H9 (cell line): ENCODE measurements around the gene KDF1. TPM values are rescaled to one million over a fixed set of nuclear protein-coding genes. Genes with fewer than 3 reads are reported as not detected.

Source experiments
- DNase-seq: peaks from one replicate; pipeline ENCODE4 v3.0.0-alpha.2; 2017
- H2AFZ ChIP-seq: one replicate; pipeline ENCODE4 v1.6.1; 2013; ENCODE audit warnings: mild to moderate bottlenecking, low read length, control low read depth, moderate library complexity
- H2AK5ac ChIP-seq: 2 replicates; pipeline ENCODE4 v1.6.1; 2013; ENCODE audit warnings: low read length, control low read depth, mixed read lengths; ENCODE audit not compliant: insufficient read length
- H2BK120ac ChIP-seq: one replicate; pipeline ENCODE4 v1.6.1; 2013; ENCODE audit warnings: low read depth, mild to moderate bottlenecking, low read length, control low read depth, inconsistent platforms; ENCODE audit not compliant: poor library complexity, severe bottlenecking
- H2BK12ac ChIP-seq: 2 replicates; pipeline ENCODE4 v1.6.1; 2013; ENCODE audit warnings: low read length, control low read depth, mixed read lengths, low read depth; ENCODE audit not compliant: insufficient read length
- H2BK15ac ChIP-seq: 2 replicates; pipeline ENCODE4 v1.6.1; 2013; ENCODE audit warnings: low read depth, low read length, control low read depth
- H2BK20ac ChIP-seq: one replicate; pipeline ENCODE4 v1.6.1; 2013; ENCODE audit warnings: low read depth, mild to moderate bottlenecking, low read length, control low read depth, inconsistent platforms; ENCODE audit not compliant: poor library complexity, severe bottlenecking
- H2BK5ac ChIP-seq: 2 replicates; pipeline ENCODE4 v1.6.1; 2013; ENCODE audit warnings: low read length, control low read depth, mixed read lengths; ENCODE audit not compliant: insufficient read length
- H3K14ac ChIP-seq: 2 replicates; pipeline ENCODE4 v1.6.1; 2013; ENCODE audit warnings: low read length, control low read depth; ENCODE audit not compliant: insufficient read depth
- H3K18ac ChIP-seq: 2 replicates; pipeline ENCODE4 v1.6.1; 2013; ENCODE audit warnings: low read depth, mild to moderate bottlenecking, mixed read lengths, low read length, control low read depth; ENCODE audit not compliant: insufficient read length
- H3K23ac ChIP-seq: 2 replicates; pipeline ENCODE4 v1.6.1; 2013; ENCODE audit warnings: low read length, control low read depth, mixed read lengths, low read depth; ENCODE audit not compliant: insufficient read length
- H3K23me2 ChIP-seq: 2 replicates; pipeline ENCODE4 v1.6.1; 2013; ENCODE audit warnings: low read depth, mild to moderate bottlenecking, mixed read lengths, low read length, control low read depth; ENCODE audit not compliant: insufficient read length, poor library complexity, severe bottlenecking
- H3K27ac ChIP-seq: 2 replicates; pipeline ENCODE4 v1.5.1; 2013; ENCODE audit warnings: low read length, control low read depth, mixed read lengths, low read depth; ENCODE audit not compliant: insufficient read length
- H3K27me3 ChIP-seq: 2 replicates; pipeline ENCODE4 v1.6.1; 2013; ENCODE audit warnings: low read length, control low read depth, inconsistent platforms; ENCODE audit not compliant: insufficient read depth
- H3K4ac ChIP-seq: 2 replicates; pipeline ENCODE4 v1.6.1; 2013; ENCODE audit warnings: low read depth, mild to moderate bottlenecking, control low read depth, inconsistent platforms, low read length, moderate library complexity
- H3K4me1 ChIP-seq: 2 replicates; pipeline ENCODE4 v1.6.1; 2013; ENCODE audit warnings: low read length, control low read depth, inconsistent platforms; ENCODE audit not compliant: insufficient read depth
- H3K4me2 ChIP-seq: 2 replicates; pipeline ENCODE4 v1.6.1; 2013; ENCODE audit warnings: low read length, control low read depth, mixed read lengths; ENCODE audit not compliant: insufficient read length, insufficient read depth
- H3K56ac ChIP-seq: 2 replicates; pipeline ENCODE4 v1.6.1; 2013; ENCODE audit warnings: low read depth, mild to moderate bottlenecking, mixed read lengths, low read length, control low read depth; ENCODE audit not compliant: insufficient read length
- H3K79me1 ChIP-seq: 2 replicates; pipeline ENCODE4 v1.6.1; 2013; ENCODE audit warnings: low read depth, mild to moderate bottlenecking, moderate library complexity, low read length, control low read depth, inconsistent platforms; ENCODE audit not compliant: insufficient read depth, poor library complexity, severe bottlenecking
- H3K79me2 ChIP-seq: 2 replicates; pipeline ENCODE4 v1.6.1; 2013; ENCODE audit warnings: low read length, control low read depth, inconsistent platforms; ENCODE audit not compliant: insufficient read depth
- H3K9ac ChIP-seq: 2 replicates; pipeline ENCODE4 v1.6.1; 2013; ENCODE audit warnings: low read length, control low read depth, mixed read lengths; ENCODE audit not compliant: insufficient read length; ENCODE audit errors: extremely low read depth
- H3K9me3 ChIP-seq: one replicate; pipeline ENCODE4 v1.6.1; 2013; ENCODE audit warnings: low read depth, low read length, inconsistent platforms; ENCODE audit not compliant: control insufficient read depth
- H3T11ph ChIP-seq: one replicate; pipeline ENCODE4 v1.6.1; 2013; ENCODE audit warnings: mild to moderate bottlenecking, low read length, control low read depth, inconsistent platforms
- H4K20me1 ChIP-seq: one replicate; pipeline ENCODE4 v1.6.1; 2013; ENCODE audit not compliant: control insufficient read depth, insufficient read length, insufficient read depth
- H4K5ac ChIP-seq: 2 replicates; pipeline ENCODE4 v1.6.1; 2013; ENCODE audit warnings: low read depth, mild to moderate bottlenecking, mixed read lengths, low read length, control low read depth; ENCODE audit not compliant: insufficient read length
- H4K8ac ChIP-seq: replicated peaks from 2 replicates; pipeline ENCODE4 v1.6.1; 2013; ENCODE audit warnings: low read length, control low read depth, mixed read lengths, low read depth; ENCODE audit not compliant: insufficient read length
- H4K91ac ChIP-seq: 2 replicates; pipeline ENCODE4 v1.6.1; 2013; ENCODE audit warnings: low read depth, mild to moderate bottlenecking, moderate library complexity, mixed read lengths, low read length, control low read depth; ENCODE audit not compliant: insufficient read length
- H3K27ac Mint-ChIP-seq, 3 experiments: 2 replicates in 2 of 3; 3 replicates in 1 of 3; pipeline ENCODE4 v1.8.0; 2020 to 2021; ENCODE audit warnings: mixed read lengths in 3 of 3, mild to moderate bottlenecking in 1 of 3, moderate library complexity in 1 of 3
- H3K27me3 Mint-ChIP-seq: 2 replicates; pipeline ENCODE4 v1.8.0; 2021; ENCODE audit warnings: low read depth, mild to moderate bottlenecking, moderate library complexity, mixed read lengths
- H3K36me3 Mint-ChIP-seq, 3 experiments: 2 replicates in 2 of 3; 3 replicates in 1 of 3; pipeline ENCODE4 v1.8.0; 2020 to 2021; ENCODE audit warnings: low read depth in 3 of 3, mixed read lengths in 3 of 3; ENCODE audit not compliant: insufficient read depth in 1 of 3
- H3K4me1 Mint-ChIP-seq, 2 experiments: 2 replicates each; pipeline ENCODE4 v1.8.0; 2020; ENCODE audit warnings: mixed read lengths in 2 of 2
- H3K4me3 Mint-ChIP-seq, 2 experiments: 2 replicates in 1 of 2; 3 replicates in 1 of 2; pipeline ENCODE4 v1.8.0; 2020 to 2021; ENCODE audit warnings: mild to moderate bottlenecking in 2 of 2, mixed read lengths in 2 of 2, moderate library complexity in 1 of 2
- H3K9me3 Mint-ChIP-seq, 2 experiments: 2 replicates in 1 of 2; 3 replicates in 1 of 2; pipeline ENCODE4 v1.8.0; 2020; ENCODE audit warnings: mild to moderate bottlenecking in 2 of 2, mixed read lengths in 2 of 2, moderate library complexity in 1 of 2
- CTCF ChIP-seq: fragments of 200-600 bp; sonication (generic); conservative IDR thresholded peaks from 3 replicates; pipeline ENCODE4 v1.8.0; 2021; ENCODE audit warnings: antibody characterized with exemption, mild to moderate bottlenecking
- WGBS: extraction: QIAGEN DNeasy Blood & Tissue Kit; methylation state at CpG from one replicate; pipeline ENCODE4 v1.1.7; 2013; ENCODE audit warnings: missing lambda C conversion rate, low lambda C conversion rate, mixed read lengths; ENCODE audit not compliant: insufficient read length; ENCODE audit errors: extremely low coverage; 5-methylcytosine and 5-hydroxymethylcytosine counted together
- total RNA-seq: library from RNA; stranded (reverse); gene quantifications from 2 replicates; pipeline ENCODE4 v1.2.1, GENCODE V29; 2021

The KDF1 gene
- total RNA-seq, 1 experiment from 2014 or later = 17.6 TPM

GRCh38 chr1:27004471-27005165 lies 44.4 kb upstream of the KDF1 start:
- peaks cover 9% of the 10 kb centered on the region; the same call in 1 of the 2 replicates for H3K79me2 ChIP-seq

More at GRCh38 chr1:27004471-27005165, 44.4 kb upstream of the KDF1 start:
- Histone ChIP-seq H4K20me1 (no peaks in the 10 kb centered on the region), H2BK20ac (no peak overlapping the region), H2BK15ac (no peak overlapping the region), H2BK12ac (no peak overlapping the region), H3K27me3 (no peaks in the 10 kb centered on the region), H2AK5ac (no peak overlapping the region), H3K27ac (no peak overlapping the region), H3K9ac (no peak overlapping the region), H3K4ac (no peak overlapping the region), H3K14ac (no peak overlapping the region), H3K79me1 (no peaks in the 10 kb centered on the region), H3T11ph (no peak overlapping the region), H3K18ac (no peak overlapping the region), H3K4me2 (no peak overlapping the region), H3K9me3 (no peaks in the 10 kb centered on the region), H4K8ac (no peak overlapping the region), H4K91ac (no peak overlapping the region), H4K5ac (no peak overlapping the region), H3K23me2 (peaks cover 8% of the 10 kb centered on the region), H2BK5ac (no peak overlapping the region), H2AFZ (no peak overlapping the region), H3K4me1 (peaks cover 26% of the 10 kb centered on the region), H3K56ac (no peak overlapping the region), H2BK120ac (no peak overlapping the region), H3K23ac (no peak overlapping the region)
- Mint-ChIP-seq H3K27ac (peak overlapping the region; percentile 89 to 98 (median 94)), H3K36me3 (peaks cover 27 to 76% (median 56%) of the 10 kb centered on the region in 3 experiments; a peak in 6 of 7 replicates), H3K4me3 (peak overlapping the region; percentile 3 to 64; a peak in 4 of 5 replicates), H3K9me3 (no peaks in the 10 kb centered on the region; a peak in 1 of 5 replicates), H3K27me3 (no peaks in the 10 kb centered on the region; the same call in 1 of the 2 replicates), H3K4me1 (peaks cover 74 to 80% of the 10 kb centered on the region in 2 experiments)
- no CpG with 5 or more reads among the region's 10 CpGs for WGBS
- no peak for TF ChIP-seq CTCF
- DNase-seq = peak; percentile 72
